HG03196 (cell line): ENCODE measurements around the gene SLC1A2.
A peak's percentile ranks its signal among the peaks of the same experiment; 100 is the strongest.

Source experiments
- ATAC-seq: cut with Tn5 transposase; IDR thresholded peaks from one replicate; pipeline ENCODE4 v1.9.1; 2021; ENCODE audit not compliant: unreplicated experiment

The SLC1A2 gene

GRCh38 chr11:35414311-35414710 is 5.0 kb downstream of the SLC1A2 start:
- ATAC-seq: no peak

GRCh38 chr11:35413598-35413997 is 5.8 kb downstream of the SLC1A2 start:
- no peak for ATAC-seq

GRCh38 chr11:35412285-35412684 is 7.1 kb downstream of the SLC1A2 start:
- ATAC-seq: no peak

DNA sequence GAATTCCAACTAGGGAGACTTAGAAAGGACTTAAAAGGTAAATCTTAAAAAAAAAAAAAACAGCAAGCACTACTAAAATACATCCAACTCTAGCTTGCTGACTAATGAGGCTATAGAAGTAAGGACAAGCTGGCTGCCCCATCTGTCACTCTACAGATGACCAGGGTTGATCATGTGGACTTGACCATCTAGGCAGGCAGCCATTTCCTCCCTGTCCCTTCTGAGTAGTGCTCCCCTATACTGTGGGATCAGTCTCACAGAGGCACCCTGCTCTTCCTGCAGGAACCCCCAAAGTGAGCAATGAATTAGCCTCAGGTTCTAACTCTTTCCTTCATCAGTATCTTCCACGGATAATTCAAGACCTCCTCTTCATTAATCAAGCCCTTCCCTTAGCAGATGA is 12.3 kb downstream of the SLC1A2 start:
- no peak for ATAC-seq

GRCh38 chr11:35404388-35404775 is 15.0 kb downstream of the SLC1A2 start:
- ATAC-seq: no peak

GRCh38 chr11:35403765-35404387 is 15.5 kb downstream of the SLC1A2 start:
- ATAC-seq: no peak

DNA sequence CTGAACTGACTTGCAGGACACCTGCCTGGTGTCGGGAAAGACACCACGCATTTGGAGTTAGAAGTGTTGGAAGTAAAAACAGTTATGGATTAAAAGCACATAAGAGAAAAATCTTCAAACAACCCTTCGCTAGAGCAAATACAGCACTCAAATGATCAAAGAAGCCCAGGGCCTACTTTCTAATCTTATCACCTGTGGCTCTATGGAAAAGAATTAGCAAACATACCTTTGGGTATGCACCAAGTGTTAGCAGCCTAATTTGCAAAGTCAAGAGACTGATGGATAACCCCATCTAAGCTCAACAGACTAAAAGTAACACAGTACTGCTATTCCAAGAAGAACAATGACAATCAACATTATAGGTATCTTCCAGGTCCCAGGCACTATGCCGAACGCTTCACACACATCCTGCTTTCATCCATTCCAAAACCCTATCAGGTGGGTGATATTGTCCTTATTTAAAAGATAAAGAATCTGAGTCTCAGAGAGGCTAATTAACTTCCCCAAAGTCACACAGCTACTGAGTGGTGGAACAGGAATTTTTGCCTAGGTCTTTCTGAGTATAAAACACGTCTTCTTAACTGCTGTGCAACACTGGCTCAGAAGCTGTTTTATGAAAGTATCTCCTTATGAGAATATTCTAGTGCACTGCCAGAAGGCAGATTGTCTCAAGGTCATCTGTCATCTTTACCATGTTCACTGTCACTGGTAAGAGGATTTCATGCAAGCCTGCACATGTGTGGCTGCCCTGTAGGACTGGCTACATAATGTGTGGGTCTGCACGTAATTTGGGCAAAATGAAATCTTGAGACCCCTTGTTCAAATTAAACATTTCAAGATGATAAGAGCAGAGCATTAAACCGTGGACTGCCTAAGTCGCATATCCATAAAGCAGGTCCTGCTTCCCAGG is 16.4 kb downstream of the SLC1A2 start:
- no peak for ATAC-seq

DNA sequence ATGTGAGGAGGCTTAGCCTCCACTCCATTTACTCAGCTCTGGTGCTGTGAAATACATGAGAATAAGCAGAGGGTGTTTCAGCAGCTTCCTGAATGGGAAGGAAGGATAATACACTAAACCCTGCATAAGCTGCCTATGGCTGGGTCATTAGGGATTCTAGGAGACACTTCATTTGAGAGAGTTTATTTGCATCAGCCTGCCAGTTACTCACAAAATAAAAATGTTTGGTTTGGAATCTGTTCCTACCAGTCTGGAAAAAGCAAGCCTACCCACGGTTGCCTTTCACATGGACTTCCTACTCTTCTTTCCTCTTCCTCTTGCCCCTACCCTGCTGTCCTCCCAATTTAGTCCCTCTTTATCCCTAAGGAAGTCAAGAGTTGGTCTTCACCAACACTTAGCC is 20.5 kb downstream of the SLC1A2 start:
- no peak for ATAC-seq

- no peak for ATAC-seq
These were observed 24.4 kb downstream of the SLC1A2 start for GRCh38 chr11:35394941-35395340.

DNA sequence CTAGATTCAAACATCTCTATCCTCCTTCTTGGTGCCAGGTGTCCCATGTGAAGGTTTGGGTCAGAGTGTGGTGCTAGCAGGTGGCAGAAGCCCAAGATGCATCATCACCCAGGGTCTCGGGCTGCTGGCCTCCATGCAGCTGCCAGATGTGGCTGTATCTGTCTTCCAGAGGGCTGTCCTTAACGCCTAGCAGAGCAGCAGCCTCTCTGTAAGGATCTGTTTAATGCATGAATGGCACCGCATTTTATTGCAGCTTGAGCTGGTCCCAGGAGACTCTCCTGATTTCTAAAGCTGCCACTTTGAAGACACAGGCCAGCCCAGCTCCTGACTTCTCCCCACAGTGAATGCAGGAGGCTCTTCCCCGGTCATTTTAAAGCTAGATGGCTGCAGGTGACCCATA is 26.3 kb downstream of the SLC1A2 start:
- ATAC-seq: no peak

- peak; percentile 51 for ATAC-seq
These were observed 27.3 kb downstream of the SLC1A2 start for GRCh38 chr11:35391922-35392688.

GRCh38 chr11:35390737-35391682 is 28.3 kb downstream of the SLC1A2 start:
- peak; percentile 78 for ATAC-seq

GRCh38 chr11:35389897-35390465 is 29.4 kb downstream of the SLC1A2 start:
- ATAC-seq: no peak

DNA sequence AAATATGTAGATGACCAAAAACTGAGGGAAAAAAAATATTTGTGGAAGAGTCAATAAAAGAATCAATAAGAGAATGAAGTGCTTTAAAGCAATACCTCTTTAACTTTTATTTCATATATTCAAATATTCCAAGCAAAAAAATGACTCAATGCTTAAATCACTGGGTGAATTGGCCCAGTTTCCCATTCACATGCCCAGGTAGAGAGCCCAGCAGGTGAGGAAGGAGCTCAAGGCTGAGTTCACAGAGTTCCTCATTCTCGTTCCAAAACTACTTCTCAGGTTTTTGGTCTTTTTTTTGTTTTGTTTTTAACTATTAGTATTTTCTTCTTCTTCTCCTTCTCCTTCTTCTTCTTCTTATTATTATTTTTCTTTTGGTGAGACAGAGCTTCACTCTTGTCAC is 30.2 kb downstream of the SLC1A2 start:
- no peak for ATAC-seq

DNA sequence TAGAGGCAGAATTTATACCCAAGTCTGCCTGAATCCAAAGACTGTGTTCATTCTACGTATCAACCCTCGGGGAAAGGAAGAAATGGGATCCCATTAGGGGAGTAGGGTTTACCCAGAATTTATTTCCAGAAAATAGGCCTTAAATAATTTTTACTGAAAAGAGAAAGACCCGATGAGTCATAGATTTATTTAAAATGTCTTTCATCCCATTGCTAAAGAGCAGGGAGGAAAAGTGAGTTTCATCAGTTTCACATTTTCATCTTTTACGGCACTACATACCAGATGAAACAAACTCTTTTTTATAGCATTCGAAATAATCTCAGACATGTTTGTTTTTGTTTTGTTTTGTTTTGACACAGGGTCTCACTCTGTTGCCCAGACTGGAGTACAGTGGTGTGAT is 31.3 kb downstream of the SLC1A2 start:
- ATAC-seq: no peak

- ATAC-seq: no peak
These were observed 32.0 kb downstream of the SLC1A2 start for GRCh38 chr11:35387111-35387982.

DNA sequence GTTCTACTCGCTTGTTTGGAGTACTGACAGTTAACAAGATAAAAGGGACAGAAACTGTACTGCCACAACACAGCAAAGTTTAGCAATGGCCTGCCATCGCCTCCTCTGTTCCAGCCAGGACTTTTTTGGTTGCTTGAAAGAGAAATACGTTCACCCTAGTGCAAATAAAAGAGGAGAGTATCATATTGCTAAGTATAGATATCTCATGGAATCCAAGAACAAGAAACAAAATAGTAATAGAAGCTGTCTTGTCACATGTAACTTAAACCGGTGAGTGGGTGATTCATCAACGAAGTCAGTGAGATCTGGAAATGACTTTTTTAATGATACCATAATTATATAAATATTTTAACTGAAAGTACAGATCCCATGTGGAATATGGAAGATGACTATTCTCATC is 35.4 kb downstream of the SLC1A2 start:
- ATAC-seq: no peak

DNA sequence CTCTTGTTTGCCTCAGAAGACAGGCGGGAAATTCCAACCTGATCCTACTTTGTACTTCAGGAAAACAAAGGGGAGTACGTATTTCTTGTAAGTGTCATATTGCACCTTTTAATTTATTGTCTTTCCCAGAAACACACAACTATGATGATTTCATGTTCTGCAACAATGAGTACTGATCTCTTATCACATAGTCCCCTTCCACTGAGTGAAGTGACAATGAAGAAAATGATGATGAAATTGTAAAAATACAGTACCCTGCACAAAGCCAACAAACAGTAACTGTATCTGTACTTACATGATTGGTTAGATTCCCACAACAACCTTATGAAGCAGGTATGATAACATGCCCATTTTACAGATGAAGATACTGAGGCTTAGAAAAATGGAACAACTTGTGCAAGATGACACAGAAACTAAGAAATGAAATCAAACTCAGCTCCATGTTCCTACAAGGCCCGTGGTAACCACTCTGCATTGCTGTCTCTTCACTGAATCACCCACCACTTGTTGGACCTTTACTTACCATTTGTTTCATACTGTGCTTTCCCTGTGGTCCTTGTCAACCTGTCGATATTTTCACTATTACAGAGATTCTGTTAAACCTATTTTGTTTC is 37.5 kb downstream of the SLC1A2 start:
- ATAC-seq: no peak

DNA sequence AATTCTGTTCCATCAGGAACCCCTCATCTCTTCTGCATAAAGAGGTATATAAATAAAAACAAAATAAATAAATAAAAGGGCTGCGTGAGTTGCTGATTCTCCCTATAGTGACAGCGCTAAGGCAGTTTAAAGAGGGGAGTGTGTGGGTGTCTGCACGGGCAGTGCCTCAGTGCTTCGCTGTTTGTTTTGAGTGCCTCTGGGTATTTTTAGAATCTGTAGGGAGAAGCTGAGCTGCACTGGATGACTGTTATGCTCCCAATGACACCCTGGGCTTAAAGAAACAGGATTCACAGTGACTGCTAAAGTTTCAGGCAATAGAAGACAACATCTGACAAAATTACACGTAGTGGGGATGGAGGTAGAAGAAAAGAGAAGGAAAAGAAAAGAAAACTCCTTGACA is 38.8 kb downstream of the SLC1A2 start:
- no peak for ATAC-seq
